ENCODE measurements around the gene DEPP1.

Gene DEPP1

DNA sequence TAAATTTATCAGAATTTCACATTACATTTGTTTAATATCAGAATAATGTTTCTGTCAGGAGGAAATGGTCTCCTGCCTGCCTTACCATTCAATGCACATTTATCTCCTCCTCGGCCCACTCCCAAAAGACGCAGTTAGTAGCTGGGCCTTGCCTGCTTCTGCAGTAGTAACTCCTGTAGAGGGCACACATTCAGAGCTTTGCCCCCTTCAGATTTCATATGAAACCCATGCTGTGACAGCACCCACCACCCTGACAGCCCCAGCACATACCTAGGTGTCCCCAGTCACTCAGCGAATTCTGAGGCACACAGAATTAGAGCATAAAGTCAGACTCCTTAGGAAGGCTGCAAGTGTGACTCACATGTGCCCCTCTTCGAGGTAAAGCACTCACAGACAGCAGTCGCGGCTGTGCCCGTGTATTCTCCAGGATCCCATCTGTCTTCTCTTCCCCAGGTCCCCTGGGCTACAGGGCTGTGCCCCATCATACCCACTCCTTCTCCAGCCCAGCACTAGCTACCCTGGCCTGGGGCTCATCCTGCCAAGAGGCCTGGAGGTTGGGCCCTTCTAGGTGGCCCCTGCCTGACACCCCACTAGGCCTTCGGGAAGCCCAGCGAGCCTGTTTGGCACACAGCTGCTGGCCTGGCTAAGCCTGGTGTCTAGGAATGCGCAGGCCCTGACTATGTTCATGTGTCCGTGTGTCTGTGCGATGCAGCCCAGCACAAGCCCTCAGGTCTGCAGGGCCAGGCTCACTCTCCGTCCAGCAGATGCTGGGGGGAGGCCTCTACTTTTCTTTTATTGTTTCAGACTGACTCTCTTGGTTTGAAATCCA is 4.7 kb upstream of the DEPP1 start:
- Histone ChIP-seq H3K79me2 (ENCODE audit: insufficient read depth, low read length) (no peaks in the 10 kb centered on the region), H3K27me3 (ENCODE audit: low read length) (no peaks in the 10 kb centered on the region), H3K27ac (ENCODE audit: low read depth, low read length) (no peak overlapping the region), H3K9ac (ENCODE audit: low read length) (no peak overlapping the region), H3K4me2 (ENCODE audit: low read depth, low read length, poor library complexity, severe bottlenecking) (no peak overlapping the region), H2AFZ (ENCODE audit: low read depth, low read length, severe bottlenecking) (no peak overlapping the region), H3F3A (ENCODE audit: insufficient read depth) (no peaks in the 10 kb centered on the region), H3K36me3 (ENCODE audit: low read length) (no peaks in the 10 kb centered on the region), H3K9me2 (replicated peaks; ENCODE audit: insufficient read depth, low read length) (no peaks in the 10 kb centered on the region), H4K20me1 (ENCODE audit: low read depth, low read length) (no peaks in the 10 kb centered on the region), H3K9me3 (ENCODE audit: insufficient read depth, low read length) (no peaks in the 10 kb centered on the region), H3K4me3 (ENCODE audit: insufficient read depth, low read length, poor library complexity, severe bottlenecking) (no peak overlapping the region)
- TF ChIP-seq, protein P1, sequence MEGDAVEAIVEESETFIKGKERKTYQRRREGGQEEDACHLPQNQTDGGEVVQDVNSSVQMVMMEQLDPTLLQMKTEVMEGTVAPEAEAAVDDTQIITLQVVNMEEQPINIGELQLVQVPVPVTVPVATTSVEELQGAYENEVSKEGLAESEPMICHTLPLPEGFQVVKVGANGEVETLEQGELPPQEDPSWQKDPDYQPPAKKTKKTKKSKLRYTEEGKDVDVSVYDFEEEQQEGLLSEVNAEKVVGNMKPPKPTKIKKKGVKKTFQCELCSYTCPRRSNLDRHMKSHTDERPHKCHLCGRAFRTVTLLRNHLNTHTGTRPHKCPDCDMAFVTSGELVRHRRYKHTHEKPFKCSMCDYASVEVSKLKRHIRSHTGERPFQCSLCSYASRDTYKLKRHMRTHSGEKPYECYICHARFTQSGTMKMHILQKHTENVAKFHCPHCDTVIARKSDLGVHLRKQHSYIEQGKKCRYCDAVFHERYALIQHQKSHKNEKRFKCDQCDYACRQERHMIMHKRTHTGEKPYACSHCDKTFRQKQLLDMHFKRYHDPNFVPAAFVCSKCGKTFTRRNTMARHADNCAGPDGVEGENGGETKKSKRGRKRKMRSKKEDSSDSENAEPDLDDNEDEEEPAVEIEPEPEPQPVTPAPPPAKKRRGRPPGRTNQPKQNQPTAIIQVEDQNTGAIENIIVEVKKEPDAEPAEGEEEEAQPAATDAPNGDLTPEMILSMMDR (IDR thresholded peaks at IDR 0.05; ENCODE audit: insufficient read depth, low read length, poor library complexity, severe bottlenecking), result no peak
- no peak for TF ChIP-seq EZH2phosphoT487 (conservative IDR thresholded peaks at IDR 0.05; ENCODE audit: low read length)

DNA sequence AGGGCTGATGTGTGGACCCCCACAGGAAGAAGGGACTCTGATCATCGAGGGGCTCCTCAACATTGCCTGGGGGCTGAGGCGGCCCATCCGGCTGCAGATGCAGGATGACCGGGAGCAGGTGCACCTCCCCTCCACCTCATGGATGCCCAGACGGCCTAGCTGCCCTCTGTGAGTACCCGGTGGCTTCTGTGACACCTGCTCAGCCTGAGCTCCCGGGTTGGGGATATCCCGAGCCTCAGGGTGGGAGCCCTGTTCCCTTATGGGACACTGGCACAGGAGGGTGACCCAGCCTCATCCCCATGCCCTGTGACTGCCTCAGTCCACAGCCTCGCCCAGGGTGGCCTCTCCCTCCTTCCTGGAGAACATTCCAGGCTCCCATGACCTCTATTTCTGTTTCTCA is 3.9 kb upstream of the DEPP1 start:
- TF ChIP-seq, protein P1 (IDR thresholded peaks at IDR 0.05; ENCODE audit: insufficient read depth, low read length, poor library complexity, severe bottlenecking), result no peak
- no peak for TF ChIP-seq EZH2phosphoT487 (conservative IDR thresholded peaks at IDR 0.05; ENCODE audit: low read length)
- H2AFZ ChIP-seq (ENCODE audit: low read depth, low read length, severe bottlenecking), result no peak overlapping the region
- no peak overlapping the region for H3K4me3 ChIP-seq (ENCODE audit: insufficient read depth, low read length, poor library complexity, severe bottlenecking)
- no peaks in the 10 kb centered on the region for H4K20me1 ChIP-seq (ENCODE audit: low read depth, low read length)
- no peak overlapping the region for H3K9ac ChIP-seq (ENCODE audit: low read length)
- H3K27ac ChIP-seq (ENCODE audit: low read depth, low read length), result no peak overlapping the region
- H3F3A ChIP-seq (ENCODE audit: insufficient read depth), result no peaks in the 10 kb centered on the region
- no peaks in the 10 kb centered on the region for H3K27me3 ChIP-seq (ENCODE audit: low read length)
- no peaks in the 10 kb centered on the region for H3K9me3 ChIP-seq (ENCODE audit: insufficient read depth, low read length)
- H3K9me2 ChIP-seq (replicated peaks; ENCODE audit: insufficient read depth, low read length), result no peaks in the 10 kb centered on the region
- H3K36me3 ChIP-seq (ENCODE audit: low read length), result no peaks in the 10 kb centered on the region
- no peak overlapping the region for H3K4me2 ChIP-seq (ENCODE audit: low read depth, low read length, poor library complexity, severe bottlenecking)
- no peaks in the 10 kb centered on the region for H3K79me2 ChIP-seq (ENCODE audit: insufficient read depth, low read length)

DNA sequence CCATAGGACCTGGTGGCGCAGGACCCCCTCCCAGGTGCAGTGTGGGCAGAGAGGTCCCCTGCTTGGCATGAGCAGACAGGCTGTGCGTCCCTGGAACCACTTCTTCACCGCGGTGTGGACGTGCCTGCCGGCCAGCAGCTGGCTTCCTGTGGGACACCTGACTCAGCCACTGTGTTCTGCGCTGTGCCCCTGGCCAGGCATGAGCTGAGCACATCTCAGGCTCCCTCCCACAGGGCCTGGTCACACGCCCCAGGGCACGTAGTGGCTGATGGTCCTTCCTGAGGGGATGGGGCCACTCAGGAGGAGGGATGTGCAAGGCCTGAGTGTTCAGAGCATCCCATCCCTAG is 3.5 kb upstream of the DEPP1 start:
- H3K9ac ChIP-seq (ENCODE audit: low read length), result no peak overlapping the region
- no peaks in the 10 kb centered on the region for H3K79me2 ChIP-seq (ENCODE audit: insufficient read depth, low read length)
- no peaks in the 10 kb centered on the region for H3F3A ChIP-seq (ENCODE audit: insufficient read depth)
- no peaks in the 10 kb centered on the region for H3K9me3 ChIP-seq (ENCODE audit: insufficient read depth, low read length)
- H2AFZ ChIP-seq (ENCODE audit: low read depth, low read length, severe bottlenecking), result no peak overlapping the region
- H3K27me3 ChIP-seq (ENCODE audit: low read length), result no peaks in the 10 kb centered on the region
- TF ChIP-seq, protein P1 (IDR thresholded peaks at IDR 0.05; ENCODE audit: insufficient read depth, low read length, poor library complexity, severe bottlenecking), result no peak
- no peak for TF ChIP-seq EZH2phosphoT487 (conservative IDR thresholded peaks at IDR 0.05; ENCODE audit: low read length)
- H3K27ac ChIP-seq (ENCODE audit: low read depth, low read length), result no peak overlapping the region
- H3K4me2 ChIP-seq (ENCODE audit: low read depth, low read length, poor library complexity, severe bottlenecking), result no peak overlapping the region
- H3K4me3 ChIP-seq (ENCODE audit: insufficient read depth, low read length, poor library complexity, severe bottlenecking), result no peak overlapping the region
- no peaks in the 10 kb centered on the region for H4K20me1 ChIP-seq (ENCODE audit: low read depth, low read length)
- no peaks in the 10 kb centered on the region for H3K9me2 ChIP-seq (replicated peaks; ENCODE audit: insufficient read depth, low read length)
- no peaks in the 10 kb centered on the region for H3K36me3 ChIP-seq (ENCODE audit: low read length)

Measured in SU-DHL-6 (cell line).